KG1 (cell line): Measurements from ENCODE around the gene CCDC142.

Experiments
- DNase-seq: peaks from one replicate; lab custom pipeline; 2025; lab: John Stamatoyannopoulos, UW

Gene CCDC142

DNA sequence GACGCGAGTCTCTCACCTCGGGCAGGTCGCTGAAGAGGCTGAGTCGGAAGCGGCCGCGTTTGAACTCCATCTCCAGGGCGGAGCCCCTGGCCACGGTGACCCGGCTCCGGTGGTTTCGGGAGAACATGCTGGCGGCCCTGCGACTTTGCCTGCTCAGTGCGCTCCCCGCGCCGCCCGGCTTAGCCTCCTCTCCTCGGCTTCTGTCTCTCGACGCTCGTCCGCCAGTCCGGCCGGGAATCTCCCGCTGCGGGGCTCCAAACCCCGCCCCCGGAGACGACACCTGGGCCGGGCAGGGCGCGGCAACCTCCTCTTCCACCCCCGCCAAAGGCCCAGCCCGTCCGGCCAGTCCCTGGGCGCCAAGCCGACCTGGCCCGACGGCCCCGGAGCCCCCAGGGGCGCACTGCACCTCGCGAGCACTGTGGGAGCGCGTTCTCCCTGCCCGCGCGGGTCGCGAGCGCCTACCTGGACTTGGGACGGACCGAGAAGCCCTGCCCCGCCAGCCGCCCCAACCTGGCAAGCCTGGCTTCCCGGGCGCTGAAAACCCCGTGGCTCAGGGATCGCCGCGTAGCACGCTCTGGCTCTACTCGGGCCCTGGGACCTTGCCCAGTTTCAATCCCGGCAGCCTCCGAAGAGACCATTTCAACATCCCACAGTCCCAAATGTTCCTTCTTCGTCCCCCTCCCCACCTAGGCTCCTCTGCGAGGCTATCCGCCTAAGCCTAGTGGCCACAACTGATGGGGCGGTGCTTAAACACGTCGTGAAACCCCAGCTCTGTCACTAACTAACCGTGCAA, 40.9 kb downstream of the CCDC142 start, which contains the start of gene RTKN:
Gene RTKN (minus strand): TSS at position 248 of the 793 bp plus-strand sequence. CDS start 121 bp downstream, at position 127.
- DNase-seq, result no peak

DNA sequence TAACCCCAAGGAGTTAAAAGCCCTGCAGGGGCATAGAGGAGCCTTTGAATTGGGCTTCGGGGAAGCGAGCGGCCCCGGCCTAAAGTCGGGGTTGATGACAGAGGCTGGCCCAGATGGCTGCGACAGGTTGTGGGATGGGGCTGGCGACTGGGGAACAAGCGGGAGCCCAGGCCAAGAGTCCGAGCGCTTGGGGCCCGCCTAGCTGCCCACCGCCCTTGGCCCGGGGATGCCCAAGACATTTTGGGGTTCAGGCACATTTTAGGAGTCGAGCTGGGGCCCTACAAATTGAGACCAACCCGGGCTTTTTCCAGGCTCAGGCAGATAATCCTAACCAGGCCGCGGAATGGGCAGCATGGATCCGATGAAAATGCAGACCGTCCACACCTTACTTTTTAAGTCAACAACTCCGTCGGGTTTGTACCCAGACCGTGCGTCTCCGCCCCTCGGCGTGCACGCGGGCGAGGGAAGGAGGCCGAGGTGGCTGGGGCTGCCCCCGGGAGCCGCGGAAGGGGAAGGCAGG, 41.6 kb downstream of the CCDC142 start:
- no peak for DNase-seq

DNA sequence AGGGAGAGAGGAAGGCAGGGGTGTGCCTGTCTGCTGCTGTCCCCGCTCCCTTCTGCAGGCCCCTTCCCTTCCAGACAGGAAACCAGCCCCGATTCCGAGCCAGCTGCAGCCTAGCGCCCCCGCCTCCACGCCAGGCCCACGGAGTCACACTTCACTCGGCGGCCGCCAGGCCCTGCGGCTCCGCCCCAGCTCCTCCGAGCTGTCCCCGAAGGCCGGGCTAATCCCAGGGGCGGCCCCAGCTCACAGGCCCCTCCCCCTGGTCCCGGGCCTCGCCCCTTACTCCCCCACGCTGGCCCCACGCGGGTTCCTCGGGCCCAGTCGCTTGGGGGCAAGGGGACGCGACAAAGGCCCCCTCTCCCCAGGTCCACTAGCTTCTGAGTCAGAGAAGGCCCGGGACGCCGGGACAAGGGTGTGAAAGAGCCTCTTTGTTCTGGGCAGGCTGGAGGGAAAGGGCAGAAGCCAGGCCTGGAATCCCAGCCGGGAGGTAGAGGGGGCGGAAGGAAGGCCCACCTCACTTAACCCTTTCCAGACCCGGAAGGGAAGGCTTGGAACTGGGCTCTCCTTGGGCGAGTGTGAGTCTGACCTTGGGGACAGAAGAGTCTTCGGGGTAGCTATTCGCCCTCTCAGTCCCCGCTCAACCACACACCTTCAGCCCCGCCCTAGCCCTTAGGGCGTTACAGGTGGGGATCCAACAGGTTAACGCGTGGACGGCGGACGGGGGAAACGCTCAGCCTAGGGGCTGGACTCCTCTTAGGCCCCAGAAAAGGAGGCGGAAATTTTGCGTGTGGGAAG, 42.2 kb downstream of the CCDC142 start:
- DNase-seq, result peak; percentile 35

DNA sequence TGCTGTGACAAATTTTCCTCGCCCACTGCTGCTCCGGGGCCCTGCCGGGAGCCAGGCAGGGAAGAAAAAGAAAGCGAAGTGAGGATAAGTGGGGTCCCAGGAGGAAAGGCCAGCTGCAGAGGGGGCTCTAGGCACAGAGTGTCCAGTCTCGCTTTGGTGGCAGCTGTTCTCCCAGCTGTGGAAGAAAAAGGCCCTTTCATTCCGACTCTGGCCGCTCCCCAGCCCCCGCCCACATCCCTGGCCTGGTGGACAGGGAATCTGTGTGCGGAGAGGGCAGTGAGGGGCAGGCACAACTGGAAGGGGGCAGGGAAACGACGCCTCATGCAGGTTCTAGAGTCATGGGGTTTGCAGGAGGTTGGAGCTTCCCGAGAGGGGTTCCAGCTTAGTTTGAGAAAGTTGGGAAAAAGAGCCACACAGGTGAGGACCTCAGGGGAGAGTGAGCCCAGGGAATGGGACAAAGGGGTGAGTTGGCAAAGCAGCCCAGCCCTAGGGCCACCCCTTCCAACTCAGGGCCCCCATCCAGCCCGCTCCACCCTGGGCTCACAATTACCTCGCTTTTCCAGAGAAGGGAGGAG, 42.9 kb downstream of the CCDC142 start:
- no peak for DNase-seq

DNA sequence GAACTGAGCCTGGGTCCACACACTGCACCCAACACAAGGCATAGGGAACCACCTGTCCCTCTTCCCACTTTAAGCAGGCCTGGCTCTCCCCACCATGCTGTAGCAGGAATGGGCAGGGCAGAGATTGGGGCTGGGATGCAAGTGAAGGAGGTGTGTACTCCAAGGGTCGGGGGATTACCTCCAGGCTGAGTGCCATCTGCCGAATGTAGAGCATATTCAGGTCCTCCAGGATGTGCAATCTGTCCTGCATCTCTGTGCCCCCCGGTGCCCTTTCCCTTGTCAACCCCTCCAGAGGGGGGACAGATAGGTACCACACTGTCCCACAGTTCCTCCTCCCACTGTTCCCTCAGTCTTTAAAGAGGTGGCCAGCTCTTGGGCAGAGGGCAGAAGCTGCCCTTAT, 43.4 kb downstream of the CCDC142 start:
- DNase-seq, result no peak

DNA sequence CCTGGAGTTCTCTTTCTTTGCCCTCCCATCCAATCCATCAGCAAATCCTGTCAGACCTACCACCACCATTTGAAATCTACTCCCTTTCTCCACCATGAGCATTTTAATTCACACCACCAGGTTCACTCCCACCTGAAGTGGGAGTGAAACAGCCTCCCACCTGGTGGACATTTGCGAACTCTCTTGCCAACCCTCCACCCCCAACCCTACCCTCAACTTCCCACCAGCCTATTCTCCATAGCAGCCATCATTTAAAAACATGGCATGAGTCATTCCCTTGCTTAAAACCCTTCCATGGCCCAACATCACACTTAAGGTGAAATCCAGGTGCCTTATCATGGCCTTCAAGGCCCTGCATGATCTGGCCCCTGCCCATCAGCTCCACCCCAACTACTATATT, 44.5 kb downstream of the CCDC142 start:
- DNase-seq, result no peak

DNA sequence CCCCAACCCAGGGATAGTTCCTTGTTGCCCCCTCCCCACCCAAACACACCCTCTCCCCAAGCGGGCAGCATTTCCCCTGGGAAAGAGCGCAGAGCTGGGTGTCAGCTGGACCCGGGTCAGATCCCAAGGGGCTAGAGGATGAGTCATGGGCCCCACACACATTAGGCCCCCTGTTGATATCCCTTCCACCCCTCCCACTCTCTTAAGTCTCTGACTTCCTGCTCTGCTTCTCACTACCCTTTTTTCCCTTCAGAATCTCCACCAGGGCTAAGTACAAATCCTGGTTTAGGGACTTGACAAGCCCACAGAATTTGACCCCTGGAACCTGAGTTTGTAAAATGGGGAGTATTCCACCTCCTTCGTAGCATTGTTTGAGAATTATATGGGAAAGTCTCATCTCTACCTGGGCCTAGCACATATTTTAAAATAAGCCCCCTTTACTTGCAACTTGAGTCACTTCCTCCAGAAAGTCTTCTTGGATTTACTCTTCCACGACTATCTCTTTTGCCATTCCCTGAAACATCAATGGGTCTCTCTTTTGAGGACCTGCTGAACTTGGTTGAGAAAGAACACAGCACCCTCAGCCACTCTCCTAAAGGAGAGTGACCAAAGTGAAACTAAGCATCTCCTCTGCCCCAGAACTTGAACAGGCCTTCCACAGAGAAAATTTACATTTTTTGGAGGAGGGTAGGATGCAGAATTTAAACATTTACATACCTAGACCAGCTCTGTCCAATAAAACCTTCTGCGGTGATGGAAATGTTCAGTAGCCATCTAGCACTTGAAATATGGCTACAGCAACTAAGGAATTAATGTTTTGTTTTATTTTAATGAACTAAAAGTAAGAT, 45.7 kb downstream of the CCDC142 start:
- no peak for DNase-seq

DNA sequence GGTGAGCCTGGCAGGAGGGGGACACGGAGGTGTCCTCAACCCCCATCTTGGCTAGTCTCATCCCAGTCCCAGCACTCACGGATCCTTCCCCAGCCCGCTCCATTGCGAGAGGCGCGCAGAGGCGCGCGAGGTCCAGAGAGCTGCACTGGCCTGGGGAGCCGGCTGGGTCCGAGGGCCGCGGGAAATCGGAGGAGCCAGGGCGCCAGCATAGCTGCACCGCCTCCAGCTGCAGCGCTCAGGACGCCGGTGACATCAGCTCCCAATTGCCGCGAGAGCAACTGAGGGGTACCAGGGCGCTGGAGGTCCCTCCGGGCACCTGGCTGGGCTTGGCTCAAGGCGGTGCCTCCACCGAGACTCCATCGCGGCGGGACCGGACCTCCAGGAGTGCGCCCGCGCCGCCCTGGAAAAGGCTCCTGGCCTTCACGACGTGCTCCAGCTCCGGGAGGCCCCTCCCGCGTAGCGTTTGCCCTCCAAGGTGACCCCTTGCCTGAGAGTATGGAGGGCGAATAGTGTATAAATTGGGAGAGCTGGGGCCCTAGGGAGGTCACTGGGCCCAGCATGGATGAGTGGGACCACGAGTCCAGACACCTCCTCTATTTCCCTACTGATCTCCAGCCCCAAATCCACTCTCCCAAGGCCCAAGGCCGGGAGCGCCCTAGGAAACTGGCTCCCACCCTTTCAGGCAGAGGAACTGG, 46.5 kb downstream of the CCDC142 start:
- DNase-seq, result no peak

DNA sequence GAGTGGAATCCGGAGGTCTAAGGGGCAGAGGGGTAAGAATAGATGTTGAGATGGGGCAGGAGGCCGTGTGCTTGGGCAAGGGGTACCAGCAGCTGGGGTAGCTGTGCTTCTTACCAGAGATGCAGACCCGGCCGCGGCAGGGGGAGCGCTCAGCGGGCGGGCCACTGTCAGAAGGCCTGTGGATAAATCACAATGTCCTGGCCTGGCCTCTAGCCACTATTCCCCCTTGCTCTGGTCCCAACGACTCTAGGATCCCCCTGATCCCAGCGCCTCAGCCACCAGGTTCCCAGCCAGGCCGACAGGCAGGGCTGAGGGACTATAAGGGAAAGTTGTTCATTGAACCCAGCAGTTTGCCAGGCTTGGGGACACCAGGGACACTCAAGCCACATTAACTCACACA, 52.3 kb downstream of the CCDC142 start:
- DNase-seq, result no peak

DNA sequence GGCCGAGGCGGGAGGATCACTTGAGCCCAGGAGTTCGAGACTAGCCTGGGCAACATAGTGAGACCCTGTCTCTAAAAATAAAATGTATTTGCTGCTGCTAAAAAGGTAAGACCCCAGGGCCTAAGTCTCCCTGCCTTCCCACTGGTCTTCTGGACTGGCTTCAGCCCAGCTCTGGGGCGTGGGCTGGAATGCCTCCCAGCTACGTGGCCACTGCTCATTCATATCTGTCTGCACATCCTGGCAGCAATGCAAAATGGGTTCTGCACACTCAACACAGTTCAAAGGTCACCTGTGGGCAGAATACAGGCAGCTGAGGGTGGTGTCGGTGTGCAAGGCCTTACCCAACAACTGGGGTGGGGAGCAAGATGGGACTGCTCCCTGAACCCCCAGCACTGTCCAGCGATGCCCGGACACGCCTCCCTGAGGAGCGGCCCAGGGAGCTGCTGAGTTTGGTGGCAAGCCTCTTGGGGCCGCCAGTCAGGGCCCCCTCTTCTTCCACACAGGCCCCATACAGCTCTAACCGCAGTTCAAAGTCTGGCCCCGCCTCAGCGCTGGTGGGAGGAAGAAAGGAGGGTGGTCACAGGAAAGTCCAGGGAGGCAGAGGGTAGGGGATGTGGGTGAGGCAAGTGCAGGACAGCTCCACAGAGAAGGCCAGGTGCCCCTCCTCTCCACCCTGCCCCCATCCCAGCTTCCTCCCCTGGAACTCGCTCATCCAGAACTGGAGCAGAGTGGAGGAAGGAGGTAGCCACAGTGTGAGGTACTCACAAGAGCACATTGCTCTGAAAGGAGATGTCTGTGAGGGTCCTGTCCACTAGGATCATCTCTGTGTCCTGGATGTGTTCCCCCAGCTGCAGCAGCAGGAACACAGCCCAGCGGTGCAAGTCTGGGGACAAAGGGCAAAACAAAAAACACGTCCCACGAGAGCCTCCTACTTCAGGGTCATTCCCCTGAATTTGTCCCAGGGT, 53.0 kb downstream of the CCDC142 start:
- no peak for DNase-seq

DNA sequence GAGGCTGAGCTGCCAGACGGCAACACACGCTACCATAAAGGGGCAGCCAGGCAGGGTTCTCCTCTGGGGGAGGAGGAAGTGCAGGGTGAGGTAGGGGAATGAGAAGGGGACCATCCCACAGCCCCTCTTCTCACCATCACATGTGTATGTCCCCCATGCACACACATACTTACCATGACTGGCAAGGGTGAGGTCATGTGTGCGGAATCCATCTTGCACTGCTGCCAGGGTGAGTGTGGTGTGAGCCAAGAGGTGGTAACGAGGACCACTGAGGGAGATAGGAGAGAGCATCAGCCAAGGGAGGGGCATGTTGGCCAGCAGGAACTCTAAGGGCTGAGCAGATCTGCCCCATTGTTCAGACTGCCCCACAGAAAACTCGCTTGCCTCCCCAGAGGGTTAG, 54.1 kb downstream of the CCDC142 start:
- DNase-seq, result no peak

DNA sequence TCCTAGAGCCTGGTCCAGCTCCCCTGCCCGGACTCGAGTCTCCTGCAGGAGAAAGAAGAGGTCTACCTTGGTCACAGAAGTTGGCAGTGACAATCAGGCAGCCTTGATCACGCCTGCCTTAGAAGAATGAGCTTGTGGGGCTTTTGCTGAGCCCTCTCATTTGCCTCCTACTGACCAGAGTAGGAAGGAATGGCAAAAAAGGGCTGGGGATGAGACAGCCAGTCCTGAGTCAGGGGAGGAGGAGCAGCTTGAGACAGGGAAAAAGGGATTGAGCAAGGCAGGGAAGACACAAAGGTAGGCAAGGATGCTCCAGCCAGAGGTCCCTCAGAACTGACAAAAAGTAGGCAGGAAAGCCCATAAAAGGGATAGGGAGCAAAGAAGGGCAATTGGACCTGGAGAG, 55.2 kb downstream of the CCDC142 start:
- no peak for DNase-seq

DNA sequence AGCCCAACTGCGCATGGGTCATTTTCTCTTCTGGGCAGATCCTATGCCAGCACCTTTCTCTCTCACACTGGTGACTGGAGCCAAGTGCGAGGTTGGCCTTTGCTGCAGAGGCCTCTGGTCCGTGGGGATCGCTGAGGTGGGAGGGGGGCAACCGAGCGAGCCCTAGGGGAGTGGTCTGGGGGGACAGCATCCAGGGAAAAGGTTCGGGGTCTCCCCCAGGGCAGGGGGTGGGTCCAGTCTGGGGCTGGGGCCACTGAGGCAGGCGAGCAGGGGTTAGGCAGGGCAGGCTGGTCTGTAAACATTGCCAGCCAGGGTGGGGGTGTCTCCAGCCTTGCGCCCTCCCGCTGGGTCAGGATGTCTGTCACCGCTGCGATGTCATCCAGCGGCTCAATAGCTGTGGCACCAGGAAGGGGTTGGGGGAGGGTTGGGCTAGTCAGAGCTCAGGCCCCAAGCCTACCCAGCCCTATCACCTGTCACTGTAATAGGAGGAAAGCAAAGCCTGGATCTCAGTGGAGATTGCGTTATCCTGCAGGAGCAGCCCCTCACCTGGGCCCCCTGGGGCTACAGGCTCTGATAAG, 56.5 kb downstream of the CCDC142 start:
- DNase-seq, result no peak

DNA sequence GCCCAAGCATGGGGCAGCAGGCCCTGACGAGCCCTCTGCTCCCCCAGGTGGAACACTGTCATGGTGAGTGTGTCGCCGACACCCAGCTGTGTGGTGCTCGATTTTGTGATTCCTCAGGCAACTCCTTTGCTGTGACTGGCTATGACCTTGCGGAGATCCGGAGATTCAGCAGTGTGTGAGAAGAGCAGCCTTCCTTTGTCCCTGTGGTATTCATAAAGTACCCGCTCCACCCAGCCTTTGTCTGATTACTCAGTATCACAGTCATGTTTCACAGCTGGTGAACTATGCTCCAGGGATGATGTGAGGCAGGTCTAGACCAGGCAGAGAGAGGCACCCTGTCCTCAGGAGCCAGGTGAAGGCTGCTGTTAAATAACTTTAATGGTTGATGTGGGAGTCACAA, 57.3 kb downstream of the CCDC142 start:
- no peak for DNase-seq

DNA sequence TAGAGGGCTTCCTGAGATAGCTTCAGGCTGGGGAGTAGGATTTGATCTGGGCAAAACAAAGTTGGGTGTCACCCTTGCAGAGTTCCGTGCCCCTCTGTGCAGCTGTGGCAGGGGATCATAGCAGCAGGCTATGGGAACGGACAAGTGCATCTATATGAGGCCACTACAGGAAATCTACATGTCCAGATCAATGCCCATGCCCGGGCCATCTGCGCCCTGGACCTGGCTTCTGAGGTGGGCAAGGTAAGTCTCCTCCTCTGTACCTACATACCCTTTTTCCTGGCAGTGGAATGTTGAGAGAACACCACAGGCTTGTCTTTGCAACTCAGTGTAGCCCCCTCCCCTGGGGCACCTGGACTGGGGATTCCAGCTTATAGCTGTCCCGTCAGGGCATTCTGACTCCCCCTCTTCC, 57.8 kb downstream of the CCDC142 start:
- DNase-seq, result no peak

DNA sequence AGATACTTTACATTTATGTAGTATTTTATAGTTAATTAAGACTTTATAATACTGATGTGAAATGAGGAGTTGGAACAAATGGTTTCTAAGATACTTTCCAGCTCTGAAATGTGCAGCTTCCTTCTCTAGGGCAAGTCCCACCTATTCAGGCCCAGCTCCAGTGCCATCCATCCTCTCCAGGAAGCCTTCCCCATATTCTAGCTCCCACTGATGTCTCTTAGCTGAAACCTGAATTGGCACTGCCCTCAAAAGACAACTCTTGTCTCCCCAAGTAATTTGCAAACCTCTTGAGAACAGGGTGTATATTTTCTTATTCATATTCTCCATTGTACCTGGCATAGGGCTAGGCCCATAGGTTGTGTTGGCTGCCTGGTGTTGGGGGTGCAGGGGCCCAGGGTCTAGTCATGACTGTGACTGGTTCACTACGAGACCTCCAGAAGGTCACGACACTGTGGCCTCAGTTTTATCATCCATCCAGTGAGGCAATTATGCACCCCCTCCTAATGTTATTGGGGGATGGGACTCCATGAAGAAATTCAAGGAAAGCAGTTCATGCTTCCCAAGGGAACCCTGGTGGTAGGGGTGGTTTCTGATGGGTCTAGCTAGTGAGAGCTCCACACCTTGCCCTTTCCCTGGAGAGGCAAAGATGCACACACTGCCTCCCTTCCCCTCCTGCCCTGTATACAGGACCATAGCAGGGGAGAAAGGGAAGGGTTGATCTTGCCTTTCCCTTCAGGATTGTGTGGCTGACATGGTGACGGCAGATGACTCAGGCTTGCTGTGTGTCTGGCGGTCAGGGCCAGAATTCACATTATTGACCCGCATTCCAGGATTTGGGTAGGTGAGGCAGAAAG, 58.4 kb downstream of the CCDC142 start:
- no peak for DNase-seq
